M059J (cell line): ENCODE results near the gene SELPLG. TPM values are rescaled to one million over a fixed set of nuclear protein-coding genes. Genes with fewer than 3 reads are reported as not detected.
"Not testable (repeated sequence)": the region's sequence is repeated elsewhere in the genome, so short reads cannot be mapped to it uniquely, and the experiment has no call there.

Experiments used
- DNase-seq: peaks from one replicate; pipeline ENCODE4 v3.0.0-alpha.2; 2012; ENCODE audit warnings: low read depth
- total RNA-seq: library from RNA; depleted of rRNA; stranded (reverse); fragments of >200 nt; shearing (Covaris generic); gene quantifications from 2 replicates; pipeline ENCODE4 v1.2.3, GENCODE V29; 2014

SELPLG gene
- total RNA-seq, 1 experiment from 2014 or later, result 0.79 TPM

DNA sequence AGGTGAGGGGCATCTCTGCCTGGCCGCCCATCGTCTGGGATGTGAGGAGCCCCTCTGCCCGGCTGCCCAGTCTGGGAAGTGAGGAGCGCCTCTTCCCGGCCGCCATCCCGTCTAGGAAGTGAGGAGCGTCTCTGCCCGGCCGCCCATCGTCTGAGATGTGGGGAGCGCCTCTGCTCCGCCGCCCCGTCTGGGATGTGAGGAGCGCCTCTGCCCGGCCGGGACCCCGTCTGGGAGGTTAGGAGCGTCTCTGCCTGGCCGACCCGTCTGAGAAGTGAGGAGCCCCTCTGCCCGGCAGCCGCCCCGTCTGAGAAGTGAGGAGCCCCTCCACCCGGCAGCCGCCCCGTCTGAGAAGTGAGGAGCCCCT is 22.1 kb upstream of the SELPLG start:
- not testable (repeated sequence) for DNase-seq

DNA sequence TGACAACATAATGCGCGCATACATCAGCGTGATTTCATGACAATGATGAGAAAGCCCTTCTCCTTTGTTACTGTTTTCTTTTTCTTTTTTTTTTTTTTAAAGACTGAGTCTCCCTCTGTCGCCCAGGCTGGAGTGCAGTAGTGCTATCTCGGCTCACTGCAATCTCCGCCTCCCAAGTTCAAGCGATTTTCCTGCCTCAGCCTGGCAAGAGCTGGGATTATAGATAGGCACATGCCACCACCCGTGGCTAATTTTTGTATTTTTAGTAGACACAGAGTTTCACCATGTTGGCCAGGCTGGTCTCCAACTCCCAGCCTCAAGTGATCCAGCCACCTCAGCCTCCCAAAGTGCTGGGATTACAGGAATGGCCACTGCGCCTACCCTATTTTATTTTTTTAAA is 20.9 kb upstream of the SELPLG start:
- not testable (repeated sequence) for DNase-seq

DNA sequence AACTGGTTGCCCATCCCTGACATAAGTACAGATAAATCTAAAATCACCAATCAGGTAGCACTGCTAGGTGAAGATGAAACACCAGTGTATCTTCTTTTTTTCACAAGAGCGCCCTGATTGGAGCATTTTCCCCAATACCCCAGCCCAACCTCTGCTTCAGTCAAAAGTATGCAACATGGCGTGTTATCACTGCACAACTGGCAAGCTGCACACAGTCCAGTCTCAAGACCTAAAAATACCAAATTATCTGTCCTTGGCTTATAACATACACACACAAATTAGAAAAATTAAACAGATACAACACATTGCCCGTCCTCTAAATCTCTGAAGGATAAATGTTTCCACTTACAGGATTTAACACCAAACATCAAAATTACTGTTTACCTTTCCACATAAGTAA is 20.2 kb upstream of the SELPLG start:
- no peak for DNase-seq

DNA sequence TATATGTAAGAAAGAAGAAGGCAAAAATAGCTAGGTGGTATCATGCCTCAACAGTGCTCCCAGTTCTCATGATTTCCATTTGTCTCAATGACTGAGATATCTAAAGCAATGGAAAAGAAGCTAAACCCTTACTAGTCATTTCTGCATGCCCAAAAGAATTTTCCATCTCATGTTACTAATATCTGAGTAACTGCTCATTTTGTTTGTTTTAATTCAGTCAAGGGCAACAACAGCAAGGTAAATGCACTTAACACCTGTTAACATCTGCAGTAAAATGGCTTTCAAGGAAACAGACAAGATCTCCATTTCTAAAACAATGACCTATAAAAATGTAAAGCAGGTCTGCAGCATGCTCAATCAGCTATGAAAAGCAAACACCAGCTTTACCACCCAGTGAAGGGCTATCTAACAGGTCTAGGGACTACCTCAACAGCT is 19.4 kb upstream of the SELPLG start:
- DNase-seq, result no peak

DNA sequence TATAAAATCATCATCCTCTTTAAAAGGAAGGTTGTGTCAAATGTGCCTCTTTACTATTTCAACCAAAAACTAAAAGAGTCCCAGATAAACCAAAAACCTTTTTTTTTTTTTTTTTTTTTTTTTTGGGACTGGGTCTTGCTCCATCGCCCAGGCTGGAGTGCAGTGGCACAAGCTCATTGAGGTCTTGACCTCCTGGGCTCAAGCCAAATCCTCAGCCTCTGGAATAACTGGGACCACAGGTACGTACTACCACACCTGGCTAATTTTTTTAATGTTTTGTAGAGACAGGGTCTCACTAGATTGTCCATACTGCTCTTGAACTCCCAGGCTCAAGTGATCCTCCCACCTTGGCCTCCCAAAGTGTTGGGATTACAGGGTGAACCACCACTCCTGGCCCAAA is 16.4 kb upstream of the SELPLG start:
- no peak for DNase-seq

DNA sequence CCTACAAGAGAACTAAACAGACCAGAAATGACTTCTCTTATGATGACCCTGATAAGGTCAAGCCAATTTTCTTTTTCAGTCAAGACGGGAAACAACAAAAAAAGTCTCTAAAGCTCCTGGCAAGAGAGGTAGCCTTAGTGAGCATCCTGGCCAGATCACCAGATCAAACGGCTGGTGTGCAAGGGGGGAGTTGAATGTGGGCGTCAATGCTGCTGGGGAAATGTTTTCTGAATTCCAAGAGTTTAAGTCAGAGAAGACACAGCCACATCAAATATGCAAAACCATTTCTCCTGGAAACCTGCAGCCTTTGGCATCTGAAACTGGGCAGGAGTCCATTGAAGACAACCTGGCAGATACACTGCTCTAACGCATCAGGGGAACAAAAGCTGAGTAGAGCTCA is 16.0 kb upstream of the SELPLG start:
- DNase-seq, result peak; percentile 97

DNA sequence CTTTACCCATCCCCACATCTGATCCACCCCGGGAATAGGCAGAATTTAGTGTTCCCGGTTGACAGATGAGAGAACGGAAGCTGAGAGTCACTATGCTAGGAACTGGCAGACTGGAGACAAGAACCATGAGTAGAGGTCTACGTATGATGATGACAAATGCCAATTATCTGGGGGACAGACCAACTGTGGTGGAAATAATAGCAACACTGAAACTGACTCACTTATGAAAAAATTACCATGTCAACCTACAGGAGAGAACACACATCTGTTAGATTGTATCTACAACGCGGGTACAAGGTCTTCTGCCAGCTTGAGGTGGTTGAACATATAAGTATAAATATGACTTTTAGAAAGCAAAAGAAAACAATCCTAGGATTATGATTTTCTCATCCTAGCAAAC is 15.4 kb upstream of the SELPLG start:
- peak; percentile 85 for DNase-seq

DNA sequence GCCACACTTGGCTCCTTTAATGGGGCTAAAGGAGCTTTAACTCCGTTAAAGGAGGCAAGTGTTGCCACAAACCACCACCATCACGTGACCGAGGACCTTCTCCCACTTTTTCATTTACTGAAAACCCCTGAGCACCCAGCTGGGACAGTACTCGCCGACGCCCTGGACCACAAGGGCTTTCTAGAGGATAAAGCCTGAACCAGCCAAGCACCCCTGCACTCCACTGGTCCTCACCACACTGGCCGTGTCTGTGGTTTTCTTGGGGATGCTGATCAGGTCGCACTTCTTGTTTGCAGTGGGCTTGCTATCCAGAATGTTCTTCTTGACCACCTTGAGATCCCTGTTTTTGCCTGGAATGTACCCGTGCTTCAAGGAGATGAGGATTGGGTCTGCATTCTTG is 14.7 kb upstream of the SELPLG start:
- no peak for DNase-seq

DNA sequence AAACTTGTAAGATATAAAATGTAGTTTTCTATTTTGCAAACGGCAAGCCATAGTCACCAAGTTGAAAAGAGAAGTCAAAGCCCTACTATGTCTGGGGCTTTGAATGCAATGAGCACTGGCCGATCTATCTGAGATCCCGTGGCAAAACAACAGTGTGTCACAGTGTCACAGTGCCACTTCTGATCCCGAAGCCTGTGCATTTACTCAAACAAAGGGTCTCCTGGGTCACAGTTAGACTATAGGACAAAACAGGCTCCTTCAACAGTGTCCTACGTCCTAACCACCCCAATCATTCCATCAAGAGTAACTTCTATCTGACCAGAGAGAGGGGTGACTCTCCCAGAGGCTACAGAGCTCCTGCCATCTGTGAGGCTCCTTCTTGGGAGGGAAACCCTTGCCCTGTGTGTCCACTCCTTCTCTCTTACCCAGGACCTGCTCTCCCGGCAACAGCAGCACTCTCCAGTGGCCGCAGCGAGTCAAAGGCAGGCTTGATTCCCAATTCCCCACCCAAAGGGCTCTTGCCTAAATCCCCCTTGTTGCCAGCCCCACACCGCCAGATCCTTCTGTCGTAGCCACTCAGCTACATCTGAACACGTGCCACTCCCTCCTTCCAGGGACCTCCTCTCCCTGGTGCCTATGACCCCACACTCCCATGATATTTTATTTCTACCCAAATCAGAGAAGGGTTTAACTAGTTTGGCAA is 14.0 kb upstream of the SELPLG start:
- DNase-seq, result no peak

DNA sequence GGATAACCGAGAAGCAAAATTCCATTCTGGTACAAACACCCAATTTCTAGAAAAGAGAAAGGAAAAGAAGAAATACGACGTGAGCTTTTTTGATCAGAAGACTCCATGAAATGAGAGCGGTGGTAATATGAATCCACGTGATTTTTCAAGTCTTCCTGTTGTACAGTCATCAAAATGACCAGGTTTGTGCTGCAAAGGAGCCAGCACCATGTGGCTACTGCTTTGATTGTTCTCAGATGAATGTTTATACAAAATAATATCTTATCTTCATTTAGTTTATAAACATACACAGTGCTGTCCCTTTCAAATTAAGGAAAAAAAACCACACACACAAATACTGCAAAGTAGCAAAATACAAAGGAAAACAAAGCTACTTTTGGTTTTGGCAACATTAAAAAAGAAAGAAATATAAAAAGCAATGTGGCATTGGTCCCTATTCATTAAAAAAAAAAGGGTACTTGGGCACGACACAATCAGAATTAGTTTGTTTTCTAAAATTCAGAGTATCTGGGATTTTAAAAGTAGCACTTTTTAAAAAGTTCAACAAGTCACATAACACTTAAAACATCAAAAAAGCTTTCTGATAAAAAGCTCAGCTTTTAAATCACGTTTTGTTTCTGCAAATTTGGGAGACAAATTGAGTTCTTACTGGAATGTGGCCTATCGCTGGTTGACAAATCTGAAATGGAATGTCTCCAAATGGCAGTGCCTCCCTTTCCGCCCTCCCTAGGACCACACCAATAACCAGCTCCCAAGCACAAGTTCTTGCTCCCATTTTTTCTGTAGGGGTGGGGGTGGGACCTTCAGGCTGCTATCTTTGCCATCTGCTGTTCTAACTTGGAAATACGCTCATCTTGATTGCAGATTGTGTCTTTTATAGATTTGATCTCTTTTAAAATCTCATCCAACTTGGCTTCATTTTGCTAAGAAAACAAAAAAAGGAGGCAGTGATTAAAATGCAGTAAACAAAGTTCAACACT is 13.2 kb upstream of the SELPLG start:
- DNase-seq, result peak; percentile 67

DNA sequence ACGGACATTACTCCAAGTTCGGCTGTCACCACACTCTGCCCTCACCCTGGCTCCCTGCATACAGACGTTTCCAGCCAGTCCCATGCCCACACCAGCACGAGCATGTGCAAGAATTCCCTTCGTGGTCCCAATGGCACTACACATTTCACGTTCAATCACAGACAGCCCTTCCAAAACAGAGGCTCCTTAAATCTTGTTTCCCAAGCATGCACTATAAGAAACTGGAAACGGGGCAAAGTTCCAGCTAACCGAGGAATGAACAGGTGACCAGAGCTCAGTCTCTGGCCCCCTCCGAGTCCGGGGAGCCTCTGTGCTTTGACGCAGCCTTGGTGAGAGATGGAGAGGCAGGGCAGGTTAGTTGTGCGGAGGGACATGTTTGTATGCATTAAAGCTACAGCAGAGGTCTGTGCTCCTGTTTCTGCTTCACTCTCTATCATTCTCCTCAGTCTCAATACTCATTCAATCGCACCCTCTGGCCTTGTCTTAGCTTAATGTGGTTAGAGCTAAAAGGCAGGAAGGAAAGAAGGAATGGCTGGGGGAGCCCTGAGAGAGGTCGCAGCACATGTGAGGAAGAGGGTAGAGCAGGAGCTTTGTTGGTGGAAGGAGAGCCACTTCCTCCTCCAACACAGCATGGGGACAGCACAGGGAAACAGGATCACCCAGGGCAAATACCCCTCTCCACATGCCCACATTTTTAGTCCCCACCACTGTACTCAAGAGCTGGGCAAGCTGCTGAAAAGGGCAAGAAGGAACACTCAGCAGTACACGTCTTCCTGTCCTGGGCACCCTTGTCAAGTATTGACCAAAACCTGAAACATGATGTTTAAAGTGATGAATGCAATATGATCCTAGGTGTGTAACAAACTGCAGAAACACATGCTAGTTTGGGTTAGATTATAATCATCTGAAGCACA is 12.2 kb upstream of the SELPLG start:
- DNase-seq, result no peak

DNA sequence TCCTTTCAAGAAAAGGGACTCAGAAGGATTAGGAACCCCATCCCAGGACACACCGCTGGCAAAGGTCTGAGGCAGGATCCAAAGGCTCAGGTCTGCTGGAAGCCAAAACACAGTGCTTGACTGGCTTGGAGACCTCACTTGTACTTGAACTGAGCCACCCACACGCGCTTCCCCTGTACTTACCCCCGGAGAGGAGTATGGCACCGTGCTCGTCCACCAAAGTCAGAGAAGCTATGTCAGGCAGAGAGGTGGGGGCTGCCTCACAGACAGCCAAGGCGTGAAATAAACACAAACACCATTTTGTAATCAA is 11.1 kb upstream of the SELPLG start:
- DNase-seq, result no peak

DNA sequence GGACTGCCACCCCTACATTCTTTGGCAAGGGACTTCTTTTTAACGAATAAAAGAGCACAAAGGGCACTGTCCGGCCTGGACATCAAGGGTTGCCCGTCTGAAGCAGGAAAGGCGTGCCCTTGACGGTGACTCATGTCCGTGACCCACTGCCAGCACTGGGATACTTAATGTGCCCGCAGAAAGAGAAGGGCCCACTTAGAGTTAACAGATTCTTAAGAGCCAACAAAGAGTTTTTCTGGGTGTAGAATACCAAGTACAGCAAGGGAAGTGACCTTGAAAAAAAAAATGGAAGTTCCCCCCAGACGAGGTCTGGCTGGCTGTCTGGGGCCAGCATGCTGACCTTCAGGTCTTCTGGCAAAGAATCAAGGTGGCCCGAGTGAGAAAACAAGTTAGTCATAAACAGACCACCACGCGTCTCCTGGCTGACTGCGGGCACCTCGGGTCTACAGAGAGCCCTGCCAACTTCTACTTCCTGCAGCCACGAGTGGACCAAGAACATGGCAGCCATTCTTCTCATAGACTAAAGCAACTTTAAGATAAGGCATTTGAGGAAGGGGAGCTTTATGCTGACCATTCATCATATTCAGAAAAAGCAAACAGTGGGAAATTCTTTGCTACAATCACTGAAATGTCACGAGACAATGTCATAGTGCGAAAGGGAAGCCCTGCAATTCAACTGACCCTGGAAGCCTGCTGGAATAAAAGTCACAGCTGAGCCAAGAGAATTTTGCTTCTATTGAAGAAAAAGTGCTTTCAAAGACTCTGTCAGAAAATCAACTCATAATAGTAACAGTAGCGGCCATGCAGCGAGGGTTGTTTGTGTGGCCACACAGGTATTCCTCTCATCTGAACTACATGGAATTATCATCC is 10.5 kb upstream of the SELPLG start:
- DNase-seq, result peak; percentile 93

DNA sequence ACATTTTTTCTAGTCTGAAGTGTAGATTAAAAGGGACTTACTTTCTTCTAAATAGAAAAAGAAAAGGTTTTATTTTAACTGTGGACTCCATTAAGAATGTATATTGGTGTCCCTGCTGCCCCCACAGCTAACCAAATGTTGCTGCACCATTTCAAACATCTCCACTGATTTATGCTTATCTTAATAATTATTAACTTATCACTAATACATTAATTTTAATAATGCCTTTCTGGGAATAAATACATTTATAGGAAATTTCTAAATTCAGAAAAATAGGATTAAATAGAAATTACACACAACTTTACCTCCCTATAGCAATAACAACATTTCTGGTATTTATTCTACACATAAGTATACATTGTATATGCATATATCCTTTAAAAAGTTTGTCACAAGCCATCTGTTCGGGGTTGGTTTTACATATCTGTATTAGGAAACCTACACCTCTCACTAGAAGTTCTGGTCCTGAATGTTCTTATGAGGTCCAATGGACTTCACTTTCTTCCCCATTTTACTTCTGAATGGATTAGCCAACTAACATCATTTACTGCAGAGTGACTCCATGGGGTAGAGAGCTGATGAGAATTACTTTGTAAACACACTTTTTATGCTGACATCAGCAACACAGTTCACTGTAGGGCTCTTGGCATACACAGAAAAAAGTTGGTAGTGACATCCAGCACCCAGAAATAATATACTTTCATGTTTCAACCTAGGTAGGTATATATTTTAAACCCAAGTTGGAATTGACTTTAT is 9.4 kb upstream of the SELPLG start:
- no peak for DNase-seq

DNA sequence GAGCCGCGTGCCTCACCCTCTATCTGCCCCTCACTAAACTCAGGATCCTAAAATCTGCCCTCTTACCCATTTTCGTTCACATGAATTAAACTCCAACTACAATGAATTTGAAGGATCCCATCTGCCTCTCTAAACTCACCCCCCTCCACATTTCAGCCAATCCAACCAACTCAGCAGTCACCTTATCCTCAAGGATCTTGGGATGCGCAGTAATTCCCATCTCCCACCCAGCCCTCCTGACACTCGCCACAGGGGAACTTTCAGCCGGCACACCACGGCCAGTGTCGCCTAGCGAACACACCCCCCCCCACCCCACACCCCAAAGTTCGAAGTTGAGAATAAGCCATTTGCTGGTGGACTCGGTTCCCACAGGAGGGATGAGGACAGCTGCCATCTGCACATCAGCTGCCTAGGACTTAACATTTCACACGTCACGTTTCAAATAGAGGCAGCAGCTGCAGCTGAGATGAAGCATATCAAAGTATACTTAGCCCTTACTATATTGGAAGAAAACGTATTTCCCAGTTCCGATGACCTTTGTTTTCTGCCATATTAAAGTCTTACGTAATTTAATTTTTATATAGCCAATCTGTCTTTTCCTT is 8.7 kb upstream of the SELPLG start:
- DNase-seq, result no peak

DNA sequence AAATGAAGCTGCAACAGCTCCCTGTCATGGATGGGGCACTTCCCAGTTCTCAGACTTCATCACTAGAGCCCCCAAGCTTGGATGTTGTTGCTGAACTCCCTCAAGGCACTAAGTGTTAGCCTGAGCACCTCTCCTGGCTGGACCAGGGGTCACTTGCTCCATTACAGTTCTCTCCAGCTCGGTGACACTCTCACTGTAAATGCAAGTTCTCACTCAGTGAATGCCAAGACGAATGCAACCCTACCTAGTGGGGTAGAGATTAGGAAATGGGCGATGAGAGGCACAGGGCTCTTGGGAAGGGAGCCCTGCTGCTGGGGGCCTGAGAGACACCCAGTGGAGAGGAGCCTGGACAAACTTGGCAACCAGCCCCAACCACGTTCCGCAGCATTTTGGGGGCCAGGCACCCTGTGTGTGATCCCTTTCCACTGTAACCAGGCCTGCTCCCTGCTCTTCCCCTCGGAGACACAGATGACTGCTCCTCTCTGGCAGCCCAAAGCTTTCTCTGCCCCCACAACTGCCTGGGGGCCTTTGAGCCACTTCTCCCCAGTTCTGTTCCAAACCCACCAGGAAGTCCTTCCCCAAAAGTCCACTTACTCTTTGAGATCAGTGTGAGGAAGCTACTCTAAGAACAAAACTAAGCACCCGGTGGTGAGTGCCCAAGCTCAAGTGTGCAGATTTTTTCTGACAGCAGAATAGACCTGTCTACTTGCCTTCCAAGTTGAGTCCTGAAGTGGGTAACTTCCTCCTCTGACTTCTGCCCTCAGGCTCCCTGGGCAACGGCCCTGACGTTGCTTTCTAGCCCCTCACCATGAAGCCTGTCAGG is 8.0 kb upstream of the SELPLG start:
- DNase-seq, result peak; percentile 26

DNA sequence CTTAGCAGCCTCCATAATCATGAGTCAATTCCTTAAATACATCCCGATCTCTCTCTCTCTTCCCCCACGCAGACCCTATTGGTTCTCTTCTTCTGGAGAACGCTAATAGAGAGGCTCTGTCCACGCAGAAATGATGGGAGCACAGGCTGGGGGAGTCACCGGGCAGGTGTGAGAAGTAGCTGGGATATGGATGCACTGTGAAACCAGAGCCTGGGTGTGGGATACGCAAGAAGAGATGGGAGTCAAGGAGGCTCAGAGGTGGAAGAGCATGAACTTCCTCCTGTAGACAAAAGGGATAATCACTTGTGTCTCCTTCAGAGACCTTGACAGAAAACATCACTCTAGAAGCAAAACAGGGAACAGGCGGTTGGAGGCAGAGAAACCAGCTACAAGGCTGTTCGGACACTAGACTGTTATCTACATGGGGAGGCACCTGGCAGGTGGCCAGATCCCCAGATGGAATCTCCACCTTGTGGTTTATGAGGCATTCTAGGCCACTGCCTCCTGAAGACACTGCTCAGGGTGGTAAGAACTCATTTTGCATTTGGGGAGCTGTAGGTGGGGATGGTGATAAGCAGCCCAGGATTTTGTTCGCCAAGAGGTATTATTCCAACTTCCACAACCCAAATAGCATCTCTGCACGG is 7.2 kb upstream of the SELPLG start:
- DNase-seq, result peak; percentile 82

DNA sequence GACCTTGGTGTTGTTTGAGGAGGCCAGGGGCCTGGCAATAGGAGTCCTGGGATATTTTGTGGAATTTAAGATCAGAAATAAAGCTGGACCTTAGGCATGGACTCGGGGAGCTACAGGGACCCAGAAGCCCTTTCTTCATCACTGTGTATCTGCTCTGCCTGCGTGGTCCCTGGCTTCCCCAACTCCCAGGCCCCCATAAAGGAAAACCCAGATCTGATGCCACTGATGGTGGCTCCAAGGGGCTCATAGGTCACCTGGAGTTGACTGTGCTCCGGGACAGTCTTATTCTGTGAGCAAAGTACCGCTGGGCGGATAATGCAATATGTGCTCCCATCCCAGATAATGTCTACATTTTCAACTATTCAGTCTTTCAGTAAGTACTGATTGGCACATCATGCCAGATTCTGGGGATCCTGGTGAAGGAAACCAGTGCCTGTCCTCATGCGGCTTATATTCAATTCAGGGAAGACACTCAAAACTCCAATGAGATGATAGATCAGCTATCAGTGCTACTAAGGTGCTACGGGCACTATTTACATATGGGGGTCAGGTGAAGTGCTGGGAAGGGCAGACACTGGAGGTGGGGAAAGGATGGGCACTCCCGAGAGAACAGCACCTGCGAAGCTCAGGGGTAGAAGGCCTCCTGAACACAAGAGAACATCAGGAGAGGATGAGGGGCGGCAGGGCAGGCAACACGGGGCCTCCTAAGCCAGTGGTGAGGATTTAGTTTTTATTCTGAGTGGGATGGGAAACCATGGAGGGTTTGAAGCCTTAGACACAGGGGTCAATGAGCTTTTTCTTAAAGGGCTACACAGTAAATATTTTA is 5.5 kb upstream of the SELPLG start:
- no peak for DNase-seq
